Effector memory CD8-positive, alpha-beta T cell (primary cell): ENCODE results near the gene CABS1.

Experiments
- ATAC-seq: fragments of 150-1000 bp; cut with Tn5 transposase; replicated peaks from 2 replicates; pipeline ENCODE4 v1.10.0; 2021; ENCODE audit warnings: mild to moderate bottlenecking, moderate library complexity
- DNase-seq, 3 experiments: peaks; one replicate each; pipeline ENCODE4 v3.0.0; 2021
- H3K27ac Mint-ChIP-seq, 2 donors: one replicate each; pipeline ENCODE4 v1.8.0; 2022; ENCODE audit warnings: mild to moderate bottlenecking in 2 of 2, mixed read lengths in 2 of 2, moderate library complexity in 2 of 2
- H3K27me3 Mint-ChIP-seq, 2 donors: one replicate each; pipeline ENCODE4 v1.8.0; 2022; ENCODE audit warnings: mixed read lengths in 2 of 2
- H3K36me3 Mint-ChIP-seq: one replicate; pipeline ENCODE4 v1.8.0; 2022; ENCODE audit warnings: mild to moderate bottlenecking, moderate library complexity, mixed read lengths; ENCODE audit not compliant: insufficient read depth
- H3K4me1 Mint-ChIP-seq, 2 donors: one replicate each; pipeline ENCODE4 v1.8.0; 2022; ENCODE audit warnings: low read depth in 2 of 2, mixed read lengths in 2 of 2
- H3K4me3 Mint-ChIP-seq, 2 donors: one replicate each; pipeline ENCODE4 v1.8.0; 2022; ENCODE audit warnings: mild to moderate bottlenecking in 2 of 2, mixed read lengths in 2 of 2, moderate library complexity in 2 of 2
- H3K9me3 Mint-ChIP-seq, 2 donors: one replicate each; pipeline ENCODE4 v1.8.0; 2022; ENCODE audit warnings: mixed read lengths in 2 of 2
- total RNA-seq, 9 experiments: gene quantifications; one replicate each; lab custom pipeline; 2026; lab: John Stamatoyannopoulos, UW

The CABS1 gene
- total RNA-seq, result 0 reads per million in 9 experiments

- ATAC-seq (no peak), DNase-seq (no peak)
- Mint-ChIP-seq H3K36me3 (no peaks in the 10 kb centered on the region), H3K4me3 (no peak within 1 kb of the TSS), H3K27me3 (no peaks in the 10 kb centered on the region), H3K4me1 (no peaks in the 10 kb centered on the region), H3K9me3 (no peaks in the 10 kb centered on the region), H3K27ac (no peak within 1 kb of the TSS)
Observed at GRCh38 chr4:70334681-70335080, at the start of gene CABS1. TSS of gene CABS1 (plus strand) at chr4:70334981. CDS start at chr4:70335040, 59 bp downstream.

DNA sequence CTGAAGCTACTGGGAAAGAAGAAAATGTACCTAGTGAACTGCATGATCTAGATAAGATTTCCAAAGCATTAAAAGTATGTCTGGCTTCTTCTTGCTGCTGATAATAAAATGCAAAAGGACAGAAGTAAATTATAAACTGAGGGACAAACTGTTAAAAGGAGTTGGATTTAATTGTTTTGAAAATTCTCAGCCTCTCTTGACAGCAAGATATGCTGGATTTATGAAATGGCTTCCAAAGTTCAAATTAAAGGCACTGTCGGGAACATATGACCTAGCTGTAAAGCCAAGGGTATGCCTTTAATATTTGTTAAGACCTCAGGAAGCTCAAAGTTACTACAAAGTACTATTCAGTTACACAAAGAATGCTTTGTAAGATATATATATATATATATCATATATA, 46.1 kb upstream of the CABS1 start:
- ATAC-seq, result no peak
- Mint-ChIP-seq H3K27ac (no peak overlapping the region), H3K4me1 (no peaks in the 10 kb centered on the region), H3K4me3 (no peak overlapping the region), H3K27me3 (no peaks in the 10 kb centered on the region), H3K36me3 (no peaks in the 10 kb centered on the region), H3K9me3 (peaks cover 7 to 18% of the 10 kb centered on the region in 2 donors)
- DNase-seq, result no peak

- H3K27me3 Mint-ChIP-seq, result no peaks in the 10 kb centered on the region
- no peaks in the 10 kb centered on the region for H3K36me3 Mint-ChIP-seq
- no peak for DNase-seq
- no peak for ATAC-seq
- no peak overlapping the region for H3K4me3 Mint-ChIP-seq
- H3K4me1 Mint-ChIP-seq, result no peaks in the 10 kb centered on the region
- peaks cover 2 to 14% of the 10 kb centered on the region in 2 donors for H3K9me3 Mint-ChIP-seq
- H3K27ac Mint-ChIP-seq, result no peak overlapping the region
Observed at GRCh38 chr4:70291341-70291740, 43.4 kb upstream of the CABS1 start.

GRCh38 chr4:70297576-70297975, 37.2 kb upstream of the CABS1 start:
- no peaks in the 10 kb centered on the region for H3K27me3 Mint-ChIP-seq
- no peak for DNase-seq
- no peaks in the 10 kb centered on the region for H3K36me3 Mint-ChIP-seq
- no peak overlapping the region for H3K4me3 Mint-ChIP-seq
- H3K4me1 Mint-ChIP-seq, result no peaks in the 10 kb centered on the region
- no peak for ATAC-seq
- H3K27ac Mint-ChIP-seq, result no peak overlapping the region
- H3K9me3 Mint-ChIP-seq, result peaks cover 9 to 12% of the 10 kb centered on the region in 2 donors

DNA sequence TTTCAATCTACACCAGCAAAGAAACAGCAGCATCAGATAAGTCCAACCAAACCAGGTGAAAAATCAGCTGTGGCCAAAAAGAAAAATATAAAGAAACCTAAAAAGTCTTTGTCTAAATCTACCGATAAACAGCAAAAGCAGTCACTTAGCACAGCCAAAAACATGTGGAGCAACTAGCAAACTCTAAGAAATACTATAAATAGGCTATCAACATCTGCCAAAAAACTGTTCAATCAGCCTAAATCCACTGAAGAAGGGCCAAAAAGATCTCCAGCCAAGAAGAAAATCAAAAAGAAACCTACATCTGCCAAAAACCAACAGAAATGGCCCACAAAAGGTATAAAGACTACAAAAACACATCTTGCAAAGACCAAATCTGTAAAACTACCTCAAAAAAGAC, 36.7 kb upstream of the CABS1 start:
- no peaks in the 10 kb centered on the region for H3K4me1 Mint-ChIP-seq
- no peak overlapping the region for H3K4me3 Mint-ChIP-seq
- no peak for DNase-seq
- H3K9me3 Mint-ChIP-seq, result peaks cover 9 to 12% of the 10 kb centered on the region in 2 donors
- no peaks in the 10 kb centered on the region for H3K27me3 Mint-ChIP-seq
- no peak overlapping the region for H3K27ac Mint-ChIP-seq
- no peaks in the 10 kb centered on the region for H3K36me3 Mint-ChIP-seq
- no peak for ATAC-seq

DNA sequence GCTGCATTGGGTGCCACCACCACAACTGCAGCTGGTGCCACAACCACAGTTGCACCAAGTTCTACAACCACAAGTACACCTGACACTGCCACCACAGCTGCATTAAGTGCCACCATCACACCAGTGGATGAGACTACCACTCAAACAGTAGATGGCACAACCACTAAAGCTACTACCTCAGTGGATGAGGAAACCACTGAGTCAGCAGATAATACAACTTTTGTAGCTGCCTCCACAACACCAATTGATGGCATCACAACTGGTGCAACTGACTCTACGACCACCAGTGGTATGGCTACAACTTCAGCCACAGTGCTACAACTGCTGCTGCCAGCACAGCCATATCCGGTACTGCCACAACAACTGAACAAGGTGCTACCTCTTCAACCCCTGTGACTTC, 35.1 kb upstream of the CABS1 start:
- no peak for ATAC-seq
- no peaks in the 10 kb centered on the region for H3K36me3 Mint-ChIP-seq
- no peak for DNase-seq
- no peaks in the 10 kb centered on the region for H3K4me1 Mint-ChIP-seq
- H3K4me3 Mint-ChIP-seq, result no peak overlapping the region
- H3K27me3 Mint-ChIP-seq, result no peaks in the 10 kb centered on the region
- peaks cover 6 to 8% of the 10 kb centered on the region in 2 donors for H3K9me3 Mint-ChIP-seq
- H3K27ac Mint-ChIP-seq, result no peak overlapping the region

DNA sequence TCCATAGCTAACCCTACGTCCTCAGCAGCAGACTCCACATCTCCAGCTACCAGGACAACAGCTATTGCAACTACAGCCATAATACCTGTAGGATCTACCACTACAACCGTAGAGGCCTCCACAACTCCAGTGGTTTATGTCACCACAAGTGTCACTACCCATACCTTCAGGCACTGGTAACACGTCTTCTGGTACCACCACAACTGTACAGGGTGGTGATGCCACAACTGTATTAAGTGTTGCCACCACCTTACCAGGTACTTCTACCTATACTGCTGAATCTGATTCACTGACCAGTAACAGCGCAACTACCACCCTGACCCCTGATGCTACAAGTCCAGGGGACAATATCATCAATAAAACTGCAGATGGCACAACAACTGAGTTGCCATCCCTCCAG, 34.6 kb upstream of the CABS1 start:
- DNase-seq (no peak), ATAC-seq (no peak)
- Mint-ChIP-seq H3K9me3 (peaks cover under 1 to 8% of the 10 kb centered on the region in 2 donors), H3K36me3 (no peaks in the 10 kb centered on the region), H3K4me1 (no peaks in the 10 kb centered on the region), H3K4me3 (no peak overlapping the region), H3K27ac (no peak overlapping the region), H3K27me3 (no peaks in the 10 kb centered on the region)

DNA sequence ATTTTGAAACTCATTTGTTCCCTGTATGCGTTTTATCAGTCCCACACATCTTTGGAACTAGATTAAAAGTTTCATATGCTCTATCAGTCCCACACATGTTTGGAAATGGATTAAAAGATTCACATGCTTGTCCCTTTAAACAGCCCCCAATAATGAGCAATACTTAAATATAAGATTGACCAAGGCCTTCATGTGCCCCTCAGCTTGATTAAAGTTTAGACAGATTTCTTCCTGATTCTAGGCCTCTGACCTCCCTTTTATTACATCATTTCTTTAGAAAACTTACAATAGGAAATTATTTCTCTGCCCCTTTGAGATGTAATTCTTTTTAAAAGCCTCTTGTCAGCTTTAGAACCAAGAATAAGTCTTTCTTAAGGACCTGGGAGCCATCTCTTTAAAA, 31.7 kb upstream of the CABS1 start:
- Mint-ChIP-seq H3K27me3 (no peaks in the 10 kb centered on the region), H3K36me3 (no peaks in the 10 kb centered on the region), H3K4me1 (no peaks in the 10 kb centered on the region), H3K27ac (no peak overlapping the region), H3K9me3 (peaks cover 8 to 10% of the 10 kb centered on the region in 2 donors), H3K4me3 (no peak overlapping the region)
- DNase-seq (no peak), ATAC-seq (no peak)

- Mint-ChIP-seq H3K27ac (no peak overlapping the region), H3K36me3 (no peaks in the 10 kb centered on the region), H3K4me1 (no peaks in the 10 kb centered on the region), H3K27me3 (no peaks in the 10 kb centered on the region), H3K4me3 (no peak overlapping the region), H3K9me3 (peaks cover 4 to 10% of the 10 kb centered on the region in 2 donors)
- ATAC-seq (no peak), DNase-seq (no peak)
Observed at GRCh38 chr4:70305601-70306000, 29.2 kb upstream of the CABS1 start.

DNA sequence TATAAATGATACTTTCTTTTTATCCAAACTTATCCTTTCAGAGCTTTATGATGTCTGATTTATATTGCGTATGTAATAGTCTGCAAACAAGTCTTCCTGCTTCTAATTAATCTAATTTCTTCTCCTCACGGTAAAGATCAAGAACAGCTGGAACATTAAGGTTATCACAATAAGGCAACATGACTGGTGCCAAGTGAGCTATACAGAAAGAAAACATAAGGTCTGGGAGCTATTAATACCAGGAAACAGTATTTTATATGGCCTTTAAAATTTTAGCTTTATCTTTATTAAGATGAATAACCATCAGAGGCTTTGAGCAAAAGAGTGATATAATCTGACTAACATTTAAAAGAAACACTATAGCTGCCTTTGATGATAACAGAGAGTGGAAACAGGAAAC, 28.7 kb upstream of the CABS1 start:
- Mint-ChIP-seq H3K9me3 (peaks cover 4 to 10% of the 10 kb centered on the region in 2 donors), H3K4me1 (no peaks in the 10 kb centered on the region), H3K36me3 (no peaks in the 10 kb centered on the region), H3K27me3 (no peaks in the 10 kb centered on the region), H3K4me3 (no peak overlapping the region), H3K27ac (no peak overlapping the region)
- no peak for DNase-seq
- no peak for ATAC-seq

- Mint-ChIP-seq H3K27me3 (no peaks in the 10 kb centered on the region), H3K36me3 (no peaks in the 10 kb centered on the region), H3K9me3 (no peaks in the 10 kb centered on the region), H3K4me3 (no peak overlapping the region), H3K27ac (no peak overlapping the region), H3K4me1 (no peaks in the 10 kb centered on the region)
- ATAC-seq (no peak), DNase-seq (no peak)
Observed at GRCh38 chr4:70313736-70314135, 21.0 kb upstream of the CABS1 start.

GRCh38 chr4:70315928-70316327, 18.9 kb upstream of the CABS1 start:
- Mint-ChIP-seq H3K36me3 (no peaks in the 10 kb centered on the region), H3K4me3 (no peak overlapping the region), H3K27me3 (no peaks in the 10 kb centered on the region), H3K4me1 (no peaks in the 10 kb centered on the region), H3K27ac (no peak overlapping the region), H3K9me3 (no peaks in the 10 kb centered on the region)
- ATAC-seq (no peak), DNase-seq (no peak)

GRCh38 chr4:70326052-70326451, 8.7 kb upstream of the CABS1 start:
- Mint-ChIP-seq H3K4me1 (no peaks in the 10 kb centered on the region), H3K4me3 (no peak overlapping the region), H3K27ac (no peak overlapping the region), H3K36me3 (no peaks in the 10 kb centered on the region), H3K27me3 (no peaks in the 10 kb centered on the region), H3K9me3 (peaks cover 0 to 7% of the 10 kb centered on the region in 2 donors)
- no peak for DNase-seq
- ATAC-seq, result no peak

DNA sequence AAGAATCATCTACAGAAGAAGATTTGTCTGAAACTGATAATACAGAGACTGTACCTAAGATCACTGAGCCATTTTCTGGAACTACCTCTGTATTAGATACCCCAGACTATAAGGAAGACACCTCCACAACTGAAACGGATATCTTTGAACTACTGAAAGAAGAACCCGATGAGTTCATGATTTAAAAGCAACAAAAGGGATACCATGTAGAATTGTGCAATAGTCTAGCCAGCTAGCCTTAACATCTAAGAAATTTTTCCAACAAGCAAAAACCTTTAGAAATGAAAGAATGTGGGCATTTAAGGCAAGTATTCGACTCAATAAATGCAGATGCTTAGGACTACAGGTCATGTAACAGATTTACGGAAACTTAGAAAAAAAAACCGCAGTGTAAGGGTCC, 1.3 kb downstream of the CABS1 start:
- no peaks in the 10 kb centered on the region for H3K27me3 Mint-ChIP-seq
- no peak for DNase-seq
- no peaks in the 10 kb centered on the region for H3K36me3 Mint-ChIP-seq
- ATAC-seq, result no peak
- H3K9me3 Mint-ChIP-seq, result no peaks in the 10 kb centered on the region
- no peak overlapping the region for H3K4me3 Mint-ChIP-seq
- H3K27ac Mint-ChIP-seq, result no peak overlapping the region
- no peaks in the 10 kb centered on the region for H3K4me1 Mint-ChIP-seq

GRCh38 chr4:70337886-70338420, 3.2 kb downstream of the CABS1 start:
- H3K27ac Mint-ChIP-seq, result no peak overlapping the region
- H3K4me1 Mint-ChIP-seq, result no peaks in the 10 kb centered on the region
- H3K27me3 Mint-ChIP-seq, result no peaks in the 10 kb centered on the region
- H3K4me3 Mint-ChIP-seq, result no peak overlapping the region
- no peak for DNase-seq
- no peak for ATAC-seq
- H3K9me3 Mint-ChIP-seq, result no peaks in the 10 kb centered on the region
- H3K36me3 Mint-ChIP-seq, result no peaks in the 10 kb centered on the region
